CD4-positive, alpha-beta T cell (primary cell): ENCODE results near the gene BARX1. TPM values are rescaled to one million over a fixed set of nuclear protein-coding genes. Genes with fewer than 3 reads are reported as not detected.

ENCODE experiments used
- ATAC-seq: fragments of 200-7000 bp; cut with Tn5 transposase; one replicate; pipeline ENCODE4 v1.10.0; 2022; ENCODE audit warnings: mild to moderate bottlenecking; ENCODE audit not compliant: poor library complexity
- CTCF ChIA-PET: fragments of 350-600 bp; sonication (Branson Sonifier 250); formaldehyde crosslinking; loops from one replicate; lab custom pipeline; 2021; ENCODE audit warnings: antibody characterized with exemption, inconsistent platforms; lab: Charles Lee
- POLR2A ChIA-PET: fragments of 350-600 bp; sonication (Branson Sonifier 250); formaldehyde crosslinking; loops from one replicate; lab custom pipeline; 2021; ENCODE audit warnings: antibody characterized with exemption, inconsistent platforms; lab: Charles Lee
- DNase-seq, 14 experiments: peaks; one replicate each; pipeline ENCODE4 v3.0.0-alpha.2; 2013 to 2020; ENCODE audit warnings: mixed read lengths in 2 of 14
- H3K27ac ChIP-seq, 2 donors: one replicate each; pipeline versions ENCODE4 v1.5.1 to v1.7.0; 2013; ENCODE audit warnings: low read length in 2 of 2, low read depth in 1 of 2, mild to moderate bottlenecking in 1 of 2
- H3K27me3 ChIP-seq, 2 experiments: 1 replicate in 1 of 2; 2 replicates in 1 of 2; pipeline versions ENCODE4 v1.6.1 to v1.7.0; 2013; ENCODE audit warnings: low read length in 2 of 2, control low read depth in 1 of 2, mild to moderate bottlenecking in 1 of 2, moderate library complexity in 1 of 2; ENCODE audit not compliant: insufficient read depth in 2 of 2, control insufficient read depth in 1 of 2
- H3K36me3 ChIP-seq: one replicate; pipeline ENCODE4 v1.6.1; 2013; ENCODE audit warnings: low read length, control low read depth; ENCODE audit not compliant: insufficient read depth
- H3K4me1 ChIP-seq: one replicate; pipeline ENCODE4 v1.6.1; 2013; ENCODE audit warnings: low read length, control low read depth; ENCODE audit not compliant: insufficient read depth
- H3K4me3 ChIP-seq: one replicate; pipeline ENCODE4 v1.5.1; 2013; ENCODE audit warnings: mild to moderate bottlenecking, low read length, moderate library complexity
- H3K9me3 ChIP-seq, 2 experiments: 1 replicate in 1 of 2; 2 replicates in 1 of 2; pipeline versions ENCODE4 v1.6.1 to v1.7.0; 2013; ENCODE audit warnings: low read length in 2 of 2, mild to moderate bottlenecking in 2 of 2, control low read depth in 1 of 2, moderate library complexity in 1 of 2; ENCODE audit not compliant: control insufficient read depth in 1 of 2, insufficient read depth in 1 of 2
- H3K27ac Mint-ChIP-seq: one replicate; pipeline ENCODE4 v1.8.0; 2020; ENCODE audit warnings: mixed read lengths
- H3K27me3 Mint-ChIP-seq: one replicate; pipeline ENCODE4 v1.8.0; 2021; ENCODE audit warnings: mixed read lengths
- H3K36me3 Mint-ChIP-seq: one replicate; pipeline ENCODE4 v1.8.0; 2021; ENCODE audit warnings: low read depth, mixed read lengths
- H3K4me1 Mint-ChIP-seq: one replicate; pipeline ENCODE4 v1.8.0; 2021; ENCODE audit warnings: low read depth, mixed read lengths
- H3K4me3 Mint-ChIP-seq: one replicate; pipeline ENCODE4 v1.8.0; 2020; ENCODE audit warnings: mild to moderate bottlenecking, mixed read lengths
- H3K9me3 Mint-ChIP-seq: one replicate; pipeline ENCODE4 v1.8.0; 2020; ENCODE audit warnings: mixed read lengths
- CTCF ChIP-seq: fragments of 200-600 bp; IDR thresholded peaks from one replicate; pipeline ENCODE4 v1.8.0; 2022; ENCODE audit warnings: antibody characterized with exemption, mild to moderate bottlenecking
- intact Hi-C, 2 experiments: fragments of 100-400 bp; cut with DNase I in 1 of 2; cut with micrococcal nuclease in 1 of 2; formaldehyde crosslinking; loops; one replicate each; pipeline versions ENCODE4 v1.15.1 to v1.9.0; 2023 to 2025; cut with DNase I, micrococcal nuclease
- total RNA-seq, 174 experiments: library from RNA in 2 of 174; stranded (reverse) in 2 of 174; gene quantifications; one replicate each; pipeline ENCODE4 v1.2.3 and lab custom pipeline; 2021 to 2026

BARX1 gene
- total RNA-seq, 2 experiments from 2014 or later = 0.17 to 0.33 TPM

- peaks cover 86 to 94% of the 10 kb centered on the region in 2 experiments for H3K27me3 ChIP-seq
- peaks cover 0 to 40% of the 10 kb centered on the region in 2 experiments for H3K9me3 ChIP-seq
- H3K4me1 Mint-ChIP-seq = peaks cover 55% of the 10 kb centered on the region
- H3K27ac Mint-ChIP-seq = no peak overlapping the region
- POLR2A ChIA-PET = no interaction called here
- no peak for ATAC-seq
- DNase-seq = no peak
- H3K4me1 ChIP-seq = peaks cover 58% of the 10 kb centered on the region
- no peaks in the 10 kb centered on the region for H3K36me3 Mint-ChIP-seq
- H3K9me3 Mint-ChIP-seq = no peaks in the 10 kb centered on the region
- no peak for TF ChIP-seq CTCF
- intact Hi-C loops = no loop called here
- H3K36me3 ChIP-seq = no peaks in the 10 kb centered on the region
- no peak overlapping the region for H3K4me3 Mint-ChIP-seq
- H3K27ac ChIP-seq = no peak overlapping the region
- CTCF ChIA-PET = no interaction called here
- H3K27me3 Mint-ChIP-seq = peaks cover 91% of the 10 kb centered on the region
- H3K4me3 ChIP-seq = no peak overlapping the region
These were observed 6.0 kb downstream of the BARX1 start for GRCh38 chr9:93949073-93949693.

GRCh38 chr9:93948441-93949072, 6.6 kb downstream of the BARX1 start:
- Mint-ChIP-seq H3K4me3 (no peak overlapping the region), H3K27ac (no peak overlapping the region), H3K36me3 (no peaks in the 10 kb centered on the region), H3K27me3 (peaks cover 92% of the 10 kb centered on the region), H3K9me3 (no peaks in the 10 kb centered on the region), H3K4me1 (peaks cover 53% of the 10 kb centered on the region)
- Histone ChIP-seq H3K27me3 (peaks cover 85 to 94% of the 10 kb centered on the region in 2 experiments), H3K4me3 (no peak overlapping the region), H3K27ac (no peak overlapping the region), H3K36me3 (no peaks in the 10 kb centered on the region), H3K4me1 (peaks cover 53% of the 10 kb centered on the region), H3K9me3 (peaks cover 0 to 33% of the 10 kb centered on the region in 2 experiments)
- no peak for DNase-seq
- POLR2A ChIA-PET = no interaction called here
- TF ChIP-seq CTCF = no peak
- ATAC-seq = no peak
- intact Hi-C loops = no loop called here
- CTCF ChIA-PET = no interaction called here

GRCh38 chr9:93947409-93948070, 7.6 kb downstream of the BARX1 start:
- intact Hi-C loops = no loop called here
- no peak overlapping the region for H3K27ac ChIP-seq
- CTCF ChIA-PET = no interaction called here
- Mint-ChIP-seq H3K4me3 (no peak overlapping the region), H3K36me3 (no peaks in the 10 kb centered on the region), H3K4me1 (peaks cover 46% of the 10 kb centered on the region), H3K27ac (no peak overlapping the region), H3K9me3 (no peaks in the 10 kb centered on the region), H3K27me3 (peaks cover 94% of the 10 kb centered on the region)
- peaks cover 83 to 93% of the 10 kb centered on the region in 2 experiments for H3K27me3 ChIP-seq
- no peak for TF ChIP-seq CTCF
- POLR2A ChIA-PET = no interaction called here
- ATAC-seq = no peak
- H3K36me3 ChIP-seq = no peaks in the 10 kb centered on the region
- H3K4me1 ChIP-seq = peaks cover 43% of the 10 kb centered on the region
- peaks cover 0 to 32% of the 10 kb centered on the region in 2 experiments for H3K9me3 ChIP-seq
- H3K4me3 ChIP-seq = no peak overlapping the region
- no peak for DNase-seq
